IMR-90 (cell line): ENCODE results near the gene NISCH. TPM values are rescaled to one million over a fixed set of nuclear protein-coding genes. Genes with fewer than 3 reads are reported as not detected.

Experiments used
- ATAC-seq: fragments of 200-7000 bp; cut with Tn5 transposase; 2 replicates; pipeline ENCODE4 v1.9.1; 2020; ENCODE audit warnings: low read depth, mild to moderate bottlenecking, moderate library complexity
- BruUV-seq: library from RNA; stranded (reverse); fragments of 400-500 nt; replicated peaks from 2 replicates; lab custom pipeline; 2021; lab: Mats Ljungman, UMichigan
- CTCF ChIA-PET: fragments of 300-600 bp; formaldehyde crosslinking; extraction: SDS; loops from one replicate; lab custom pipeline; 2021; ENCODE audit warnings: antibody characterized with exemption; lab: Yijun Ruan, JAX
- POLR2A ChIA-PET: fragments of 300-600 bp; sonication (Branson Sonifier 250); formaldehyde crosslinking; loops from one replicate; lab custom pipeline; 2022; ENCODE audit warnings: antibody characterized with exemption; ENCODE audit not compliant: unreplicated experiment; lab: Charles Lee
- DNase-seq: peaks from one replicate; pipeline ENCODE4 v3.0.0; 2013
- H2AFZ ChIP-seq: replicated peaks from 2 replicates; pipeline ENCODE3; 2013; ENCODE audit warnings: low read length, mild to moderate bottlenecking; ENCODE audit not compliant: poor library complexity
- H2AK5ac ChIP-seq: 2 replicates; pipeline ENCODE4 v1.6.1; 2013; ENCODE audit warnings: low read depth, low read length, inconsistent platforms
- H2AK9ac ChIP-seq: replicated peaks from 2 replicates; pipeline ENCODE3; 2013; ENCODE audit warnings: mild to moderate bottlenecking, low read depth, low read length, moderate library complexity; ENCODE audit not compliant: poor library complexity
- H2BK120ac ChIP-seq: 2 replicates; pipeline ENCODE4 v1.6.1; 2013; ENCODE audit warnings: low read depth, low read length, inconsistent platforms
- H2BK15ac ChIP-seq: 3 replicates; pipeline ENCODE4 v1.6.1; 2013; ENCODE audit warnings: low read depth, low read length, inconsistent platforms
- H2BK20ac ChIP-seq: 2 replicates; pipeline ENCODE4 v1.6.1; 2013; ENCODE audit warnings: low read depth, mild to moderate bottlenecking, inconsistent platforms, low read length, moderate library complexity
- H2BK5ac ChIP-seq: 2 replicates; pipeline ENCODE4 v1.6.1; 2013; ENCODE audit warnings: mild to moderate bottlenecking, low read depth, low read length, inconsistent platforms; ENCODE audit not compliant: poor library complexity, severe bottlenecking
- H3K14ac ChIP-seq: replicated peaks from 2 replicates; pipeline ENCODE4 v1.6.1; 2013; ENCODE audit warnings: low read depth, low read length, inconsistent platforms
- H3K18ac ChIP-seq: 2 replicates; pipeline ENCODE4 v1.6.1; 2013; ENCODE audit warnings: low read depth, low read length, control low read depth
- H3K23ac ChIP-seq: 2 replicates; pipeline ENCODE4 v1.6.1; 2013; ENCODE audit warnings: low read depth, low read length, inconsistent platforms
- H3K27ac ChIP-seq: 2 replicates; pipeline ENCODE4 v1.5.1; 2013; ENCODE audit warnings: mild to moderate bottlenecking, control low read depth, low read length; ENCODE audit not compliant: insufficient read depth
- H3K27me3 ChIP-seq: 2 replicates; pipeline ENCODE4 v1.6.1; 2013; ENCODE audit warnings: low read length; ENCODE audit not compliant: control insufficient read depth, insufficient read depth
- H3K36me3 ChIP-seq: 2 replicates; pipeline ENCODE4 v1.6.1; 2013; ENCODE audit warnings: low read length, mixed read lengths; ENCODE audit not compliant: control insufficient read depth, insufficient read depth
- H3K4ac ChIP-seq: 2 replicates; pipeline ENCODE4 v1.6.1; 2013; ENCODE audit warnings: low read depth, low read length, inconsistent platforms
- H3K4me1 ChIP-seq: 2 replicates; pipeline ENCODE4 v1.6.1; 2013; ENCODE audit warnings: low read length, mixed read lengths; ENCODE audit not compliant: control insufficient read depth, insufficient read depth
- H3K4me2 ChIP-seq: 2 replicates; pipeline ENCODE4 v1.6.1; 2013; ENCODE audit warnings: low read depth, mild to moderate bottlenecking, control low read depth, low read length, moderate library complexity
- H3K4me3 ChIP-seq: 2 replicates; pipeline ENCODE4 v1.5.1; 2013; ENCODE audit warnings: low read depth, mild to moderate bottlenecking, control low read depth, low read length, moderate library complexity; ENCODE audit not compliant: insufficient read depth
- H3K56ac ChIP-seq: 2 replicates; pipeline ENCODE4 v1.6.1; 2013; ENCODE audit warnings: low read length, inconsistent platforms; ENCODE audit not compliant: insufficient read depth; ENCODE audit errors: extremely low read depth
- H3K79me1 ChIP-seq, 2 experiments: 2 replicates each; pipeline ENCODE4 v1.6.1; 2013; ENCODE audit warnings: low read length in 2 of 2, inconsistent platforms in 1 of 2, low read depth in 1 of 2
- H3K9ac ChIP-seq: 2 replicates; pipeline ENCODE4 v1.6.1; 2013; ENCODE audit warnings: low read depth, low read length, control low read depth
- H3K9me1 ChIP-seq: 2 replicates; pipeline ENCODE4 v1.6.1; 2013; ENCODE audit warnings: low read length, inconsistent platforms; ENCODE audit not compliant: insufficient read depth
- H3K9me3 ChIP-seq: 2 replicates; pipeline ENCODE4 v1.6.1; 2013; ENCODE audit warnings: low read length; ENCODE audit not compliant: control insufficient read depth, insufficient read depth
- H4K20me1 ChIP-seq: 2 replicates; pipeline ENCODE4 v1.6.1; 2013; ENCODE audit warnings: low read length, inconsistent platforms; ENCODE audit not compliant: insufficient read depth
- H4K5ac ChIP-seq: 2 replicates; pipeline ENCODE4 v1.6.1; 2013; ENCODE audit warnings: mild to moderate bottlenecking, low read depth, low read length, control low read depth
- H4K8ac ChIP-seq, 2 experiments: 2 replicates each; pipeline ENCODE4 v1.6.1; 2013; ENCODE audit warnings: low read depth in 2 of 2, low read length in 2 of 2, control low read depth in 1 of 2, inconsistent platforms in 1 of 2
- H4K91ac ChIP-seq: 2 replicates; pipeline ENCODE4 v1.6.1; 2013; ENCODE audit warnings: low read depth, low read length, inconsistent platforms; ENCODE audit not compliant: insufficient read depth
- BHLHE40 ChIP-seq: fragments of 150-350 bp; IDR thresholded peaks from 2 replicates; pipeline ENCODE4 v1.6.1; 2016; ENCODE audit warnings: mild to moderate bottlenecking, low read depth, low read length
- CEBPB ChIP-seq: IDR thresholded peaks from 2 replicates; pipeline ENCODE4 v1.6.1; 2012; ENCODE audit warnings: low read depth, low read length, improper control_type of control experiment
- ELK1 ChIP-seq: fragments of 150-350 bp; IDR thresholded peaks from 2 replicates; pipeline ENCODE4 v1.6.1; 2016; ENCODE audit warnings: low read depth, mild to moderate bottlenecking, low read length, moderate library complexity, borderline replicate concordance
- MAFK ChIP-seq: IDR thresholded peaks from 2 replicates; pipeline ENCODE4 v1.6.1; 2012; ENCODE audit warnings: low read depth, low read length, improper control_type of control experiment
- NFE2L2 ChIP-seq: fragments of 150-350 bp; IDR thresholded peaks from 2 replicates; pipeline ENCODE4 v1.6.1; 2016; ENCODE audit warnings: low read depth, mild to moderate bottlenecking, low read length
- WGBS, 2 experiments: methylation state at CpG; one replicate each; pipeline versions ENCODE4 v1.1.5 to v1.1.7; 2013; ENCODE audit warnings: missing lambda C conversion rate in 2 of 2; ENCODE audit not compliant: insufficient read length in 1 of 2; ENCODE audit errors: extremely low coverage in 2 of 2; 5-methylcytosine and 5-hydroxymethylcytosine counted together
- dilution Hi-C: fragments of 300-500 bp; cut with HindIII; formaldehyde crosslinking; loops from one replicate; pipeline ENCODE4 v1.14.3; 2018; ENCODE audit warnings: low sequenced_read_pairs; ENCODE audit not compliant: unreplicated experiment
- in situ Hi-C: fragments of 300-500 bp; cut with MboI; formaldehyde crosslinking; loops from 3 replicates; pipeline ENCODE4 v1.14.3; 2019; ENCODE audit warnings: low sequenced_read_pairs, inconsistent platforms, mixed read lengths
- intact Hi-C: fragments of 100-400 bp; cut with micrococcal nuclease; formaldehyde crosslinking; loops from 2 replicates; pipeline ENCODE4 v1.10.0; 2022
- polyA plus RNA-seq, 3 experiments: library from polyadenylated mRNA; depleted of rRNA; stranded (reverse); fragments of >200 nt; gene quantifications; 2 replicates each; pipeline ENCODE4 v1.2.3, GENCODE V29; 2012; ENCODE audit warnings: low replicate concordance in 1 of 3
- total RNA-seq: library from RNA; depleted of rRNA; stranded (reverse); fragments of >200 nt; gene quantifications from 2 replicates; pipeline ENCODE4 v1.2.3, GENCODE V29; 2012

The NISCH gene
- total and polyA plus RNA-seq, 2 of the 4 experiments (the other 2 are of a cell fraction) = 36.9 to 86.0 TPM

DNA sequence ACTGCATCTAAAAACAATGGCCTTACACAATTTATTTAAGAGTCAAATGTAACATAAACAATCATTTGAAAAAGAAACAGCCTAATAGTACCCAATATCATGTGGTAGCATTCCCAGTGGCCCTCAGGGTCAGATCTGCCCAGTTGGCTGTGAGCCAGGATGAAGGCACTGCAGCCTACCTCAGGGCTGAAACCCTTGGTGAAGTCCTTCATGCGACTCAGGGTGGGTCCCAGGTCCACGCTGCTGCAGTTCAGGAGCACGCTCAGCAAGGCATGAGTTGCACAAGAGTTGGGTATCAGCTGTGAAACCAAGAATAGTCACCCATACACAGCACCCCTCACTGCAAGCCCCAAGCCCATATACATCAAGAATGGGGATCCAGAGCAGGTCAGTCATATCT lies 47.6 kb upstream of the NISCH start:
- Histone ChIP-seq H3K4me3 (no peak overlapping the region), H2BK20ac (no peak overlapping the region), H3K56ac (no peak overlapping the region), H4K20me1 (0 out of 2 replicates have a peak, but pooled peaks cover 2% of the 10 kb centered on the region), H4K91ac (no peak overlapping the region), H3K27ac (no peak overlapping the region), H3K4me1 (peaks cover 18% of the 10 kb centered on the region), H3K18ac (no peak overlapping the region), H3K9ac (no peak overlapping the region), H3K79me1 (peaks cover 33 to 57% of the 10 kb centered on the region in 2 experiments), H3K4ac (no peak overlapping the region), H2AK9ac (peak overlapping the region; percentile 25), H3K23ac (no peak overlapping the region), H4K8ac (no peak overlapping the region), H4K5ac (no peak overlapping the region), H3K27me3 (no peaks in the 10 kb centered on the region), H2AFZ (no peak overlapping the region), H3K9me1 (0 out of 2 replicates have a peak, but pooled peaks cover 9% of the 10 kb centered on the region), H3K14ac (no peak overlapping the region), H3K4me2 (no peak overlapping the region), H3K36me3 (peaks cover 52% of the 10 kb centered on the region), H2BK15ac (no peak overlapping the region), H2BK5ac (no peak overlapping the region), H3K9me3 (no peaks in the 10 kb centered on the region), H2BK120ac (no peak overlapping the region), H2AK5ac (no peak overlapping the region)
- POLR2A ChIA-PET = no interaction called here
- dilution Hi-C loops = no loop called here
- in situ Hi-C loops = no loop called here
- CTCF ChIA-PET = no interaction called here
- no TSS peak for BruUV-seq
- intact Hi-C loops = no loop called here
- TF ChIP-seq NFE2L2 = no peak
- no peak for TF ChIP-seq CEBPB
- TF ChIP-seq BHLHE40 = no peak
- no peak for TF ChIP-seq ELK1
- TF ChIP-seq MAFK = no peak
- ATAC-seq (no peak), DNase-seq (no peak)
- no CpG with 5 or more reads among the region's 3 CpGs for WGBS, 2 experiments
